Activated T-cell treated with anti-CD3 and anti-CD28 coated beads, Interleukin-2, amount 50 U/mL, for 4 hours (primary cell): ENCODE measurements around the gene KDM4B. TPM values are rescaled to one million over a fixed set of nuclear protein-coding genes. Genes with fewer than 3 reads are reported as not detected.
A peak's percentile ranks its signal among the peaks of the same experiment; 100 is the strongest.

ENCODE experiments used
- ATAC-seq, 2 donors: fragments of 200-7000 bp; cut with Tn5 transposase; one replicate each; pipeline ENCODE4 v1.10.0; 2021
- DNase-seq: peaks from one replicate; pipeline ENCODE4 v3.0.0-alpha.2; 2020
- H3K27me3 Mint-ChIP-seq: one replicate; pipeline ENCODE4 v1.8.0; 2021; ENCODE audit warnings: low read depth, mixed read lengths
- H3K36me3 Mint-ChIP-seq: one replicate; pipeline ENCODE4 v1.8.0; 2022; ENCODE audit warnings: mixed read lengths; ENCODE audit not compliant: insufficient read depth
- H3K4me1 Mint-ChIP-seq: one replicate; pipeline ENCODE4 v1.8.0; 2021; ENCODE audit warnings: low read depth, mixed read lengths
- H3K4me3 Mint-ChIP-seq: one replicate; pipeline ENCODE4 v1.8.0; 2021; ENCODE audit warnings: mild to moderate bottlenecking, moderate library complexity, mixed read lengths
- H3K9me3 Mint-ChIP-seq: one replicate; pipeline ENCODE4 v1.8.0; 2021; ENCODE audit warnings: mixed read lengths
- total RNA-seq, 3 donors: library from RNA; stranded (reverse); gene quantifications; one replicate each; pipeline ENCODE4 v1.2.1, GENCODE V29; 2021

KDM4B gene
- total RNA-seq, 3 donors from 2014 or later: 13.3 to 18.1 (median 16.7) TPM

- no peak overlapping the region for H3K4me3 Mint-ChIP-seq
- H3K4me1 Mint-ChIP-seq: peaks cover 4% of the 10 kb centered on the region
- H3K36me3 Mint-ChIP-seq: peaks cover 2% of the 10 kb centered on the region
- no peaks in the 10 kb centered on the region for H3K9me3 Mint-ChIP-seq
- ATAC-seq: peak; percentile 88 to 91
- no peaks in the 10 kb centered on the region for H3K27me3 Mint-ChIP-seq
- DNase-seq: peak; percentile 58
Observed at GRCh38 chr19:5048091-5048726, 79.3 kb downstream of the KDM4B start.

- Mint-ChIP-seq H3K4me1 (peaks cover 4% of the 10 kb centered on the region), H3K27me3 (no peaks in the 10 kb centered on the region), H3K36me3 (peaks cover 2% of the 10 kb centered on the region), H3K9me3 (no peaks in the 10 kb centered on the region), H3K4me3 (no peak overlapping the region)
- ATAC-seq (no peak), DNase-seq (no peak)
Observed at GRCh38 chr19:5048727-5049553, 80.0 kb downstream of the KDM4B start.

GRCh38 chr19:5049561-5049960, 80.6 kb downstream of the KDM4B start:
- H3K36me3 Mint-ChIP-seq: peaks cover 2% of the 10 kb centered on the region
- DNase-seq: no peak
- H3K4me1 Mint-ChIP-seq: peaks cover 4% of the 10 kb centered on the region
- H3K27me3 Mint-ChIP-seq: no peaks in the 10 kb centered on the region
- H3K9me3 Mint-ChIP-seq: no peaks in the 10 kb centered on the region
- ATAC-seq: no peak
- no peak overlapping the region for H3K4me3 Mint-ChIP-seq

GRCh38 chr19:5050067-5050656, 81.2 kb downstream of the KDM4B start:
- peaks cover 2% of the 10 kb centered on the region for H3K36me3 Mint-ChIP-seq
- no peak for DNase-seq
- H3K4me3 Mint-ChIP-seq: no peak overlapping the region
- no peak for ATAC-seq
- no peaks in the 10 kb centered on the region for H3K27me3 Mint-ChIP-seq
- peaks cover 4% of the 10 kb centered on the region for H3K4me1 Mint-ChIP-seq
- no peaks in the 10 kb centered on the region for H3K9me3 Mint-ChIP-seq

GRCh38 chr19:5050905-5051304, 82.0 kb downstream of the KDM4B start:
- Mint-ChIP-seq H3K4me3 (no peak overlapping the region), H3K4me1 (peaks cover 3% of the 10 kb centered on the region), H3K27me3 (no peaks in the 10 kb centered on the region), H3K9me3 (no peaks in the 10 kb centered on the region), H3K36me3 (peaks cover 2% of the 10 kb centered on the region)
- ATAC-seq: no peak
- no peak for DNase-seq

- Mint-ChIP-seq H3K9me3 (no peaks in the 10 kb centered on the region), H3K4me1 (peaks cover 2% of the 10 kb centered on the region), H3K4me3 (no peak overlapping the region)
Observed at GRCh38 chr19:5051619-5052018, 82.7 kb downstream of the KDM4B start.

GRCh38 chr19:5052515-5052914, 83.6 kb downstream of the KDM4B start:
- no peak for DNase-seq
- H3K9me3 Mint-ChIP-seq: no peaks in the 10 kb centered on the region
- peaks cover 5% of the 10 kb centered on the region for H3K36me3 Mint-ChIP-seq
- peaks cover 2% of the 10 kb centered on the region for H3K4me1 Mint-ChIP-seq
- H3K27me3 Mint-ChIP-seq: no peaks in the 10 kb centered on the region
- no peak for ATAC-seq
- no peak overlapping the region for H3K4me3 Mint-ChIP-seq

More at GRCh38 chr19:5051619-5052018, 82.7 kb downstream of the KDM4B start:
- Mint-ChIP-seq H3K27me3 (no peaks in the 10 kb centered on the region), H3K36me3 (peaks cover 2% of the 10 kb centered on the region)
- ATAC-seq: no peak
- no peak for DNase-seq

- no peaks in the 10 kb centered on the region for H3K27me3 Mint-ChIP-seq
- H3K4me3 Mint-ChIP-seq: no peak overlapping the region
- H3K36me3 Mint-ChIP-seq: peaks cover 9% of the 10 kb centered on the region
- peaks cover 2% of the 10 kb centered on the region for H3K4me1 Mint-ChIP-seq
- DNase-seq (no peak), ATAC-seq (no peak)
- H3K9me3 Mint-ChIP-seq: no peaks in the 10 kb centered on the region
Observed at GRCh38 chr19:5052945-5053485, 84.1 kb downstream of the KDM4B start.

GRCh38 chr19:5053661-5054060, 84.7 kb downstream of the KDM4B start:
- DNase-seq (no peak), ATAC-seq (no peak)
- Mint-ChIP-seq H3K4me1 (no peaks in the 10 kb centered on the region), H3K4me3 (no peak overlapping the region), H3K9me3 (no peaks in the 10 kb centered on the region), H3K27me3 (no peaks in the 10 kb centered on the region), H3K36me3 (peaks cover 9% of the 10 kb centered on the region)

GRCh38 chr19:5054551-5055456, 85.9 kb downstream of the KDM4B start:
- Mint-ChIP-seq H3K36me3 (peaks cover 9% of the 10 kb centered on the region), H3K9me3 (no peaks in the 10 kb centered on the region), H3K4me1 (no peaks in the 10 kb centered on the region), H3K27me3 (no peaks in the 10 kb centered on the region), H3K4me3 (no peak overlapping the region)
- DNase-seq (no peak), ATAC-seq (no peak)

- peaks cover 9% of the 10 kb centered on the region for H3K36me3 Mint-ChIP-seq
- no peaks in the 10 kb centered on the region for H3K9me3 Mint-ChIP-seq
- ATAC-seq: no peak
- DNase-seq: no peak
- no peak overlapping the region for H3K4me3 Mint-ChIP-seq
- no peaks in the 10 kb centered on the region for H3K27me3 Mint-ChIP-seq
- H3K4me1 Mint-ChIP-seq: no peaks in the 10 kb centered on the region
Observed at GRCh38 chr19:5055457-5055776, 86.5 kb downstream of the KDM4B start.

- no peak for DNase-seq
- no peak for ATAC-seq
- H3K4me1 Mint-ChIP-seq: no peaks in the 10 kb centered on the region
- H3K36me3 Mint-ChIP-seq: peaks cover 24% of the 10 kb centered on the region
- H3K27me3 Mint-ChIP-seq: no peaks in the 10 kb centered on the region
- no peak overlapping the region for H3K4me3 Mint-ChIP-seq
- peaks cover 5% of the 10 kb centered on the region for H3K9me3 Mint-ChIP-seq
Observed at GRCh38 chr19:5057860-5058259, 88.9 kb downstream of the KDM4B start.

GRCh38 chr19:5058521-5059212, 89.8 kb downstream of the KDM4B start:
- Mint-ChIP-seq H3K4me3 (no peak overlapping the region), H3K36me3 (peaks cover 28% of the 10 kb centered on the region), H3K9me3 (peaks cover 5% of the 10 kb centered on the region), H3K4me1 (no peaks in the 10 kb centered on the region), H3K27me3 (no peaks in the 10 kb centered on the region)
- DNase-seq: no peak
- no peak for ATAC-seq
